Fibroblast of skin of scalp (primary cell): ENCODE results near the gene BICDL1.

Experiments used
- DNase-seq: peaks from one replicate; pipeline ENCODE4 v3.0.0-alpha.2; 2013

The BICDL1 gene

DNA sequence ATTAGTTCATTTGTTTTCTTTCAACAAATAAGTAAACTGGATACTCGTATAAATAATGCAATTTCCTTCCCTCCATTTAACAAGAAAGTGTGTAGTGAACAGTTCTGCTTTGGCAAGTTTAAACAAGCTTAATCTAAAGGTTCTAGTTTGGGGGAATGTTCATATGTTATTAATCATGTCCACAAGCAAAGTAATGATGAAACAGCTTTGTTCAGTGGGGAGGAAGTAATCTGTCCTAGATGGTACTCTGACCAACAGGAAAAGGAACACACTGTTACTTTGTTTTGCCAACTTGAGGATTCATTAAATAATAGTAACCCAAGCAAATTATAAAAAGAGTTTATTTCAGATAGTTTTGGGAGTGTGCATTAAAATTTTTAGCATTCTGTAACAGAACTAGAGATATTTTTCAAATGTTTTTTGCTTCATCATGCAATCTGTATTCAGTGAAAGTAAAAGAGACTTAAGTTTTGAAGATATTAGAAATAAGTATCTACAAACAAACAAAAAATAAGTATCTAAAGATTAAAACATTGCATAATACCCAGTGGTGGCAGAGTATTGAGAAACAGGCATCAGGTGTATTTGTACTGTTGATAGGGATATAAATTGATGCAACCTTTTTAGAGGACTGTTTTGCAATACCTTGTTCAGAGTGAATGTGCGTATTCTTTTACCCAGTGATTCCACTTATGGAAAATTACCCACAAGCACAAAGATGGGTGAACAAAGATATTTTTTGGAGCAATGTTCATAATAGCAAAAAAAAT, 66.4 kb downstream of the BICDL1 start:
- no peak for DNase-seq

DNA sequence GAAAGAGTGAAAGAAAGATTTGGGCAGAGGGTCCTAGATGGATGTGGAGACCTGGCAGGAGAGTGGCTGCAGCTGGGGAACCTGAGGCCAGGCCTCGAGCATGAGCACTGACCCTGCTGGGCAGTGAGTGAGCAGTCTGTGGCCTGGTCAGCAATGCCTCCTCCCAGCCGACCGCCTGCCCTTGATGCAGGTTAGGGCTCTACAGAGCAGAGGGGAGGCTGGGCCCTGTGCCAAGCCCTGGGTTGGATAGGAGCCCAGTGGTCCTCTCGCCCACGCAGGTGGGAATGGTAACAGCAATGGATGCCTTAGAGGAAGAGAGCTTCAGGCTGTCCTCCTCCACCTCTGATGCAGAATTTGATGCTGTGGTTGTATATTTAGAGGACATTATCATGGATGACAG, 67.7 kb downstream of the BICDL1 start:
- DNase-seq = no peak

DNA sequence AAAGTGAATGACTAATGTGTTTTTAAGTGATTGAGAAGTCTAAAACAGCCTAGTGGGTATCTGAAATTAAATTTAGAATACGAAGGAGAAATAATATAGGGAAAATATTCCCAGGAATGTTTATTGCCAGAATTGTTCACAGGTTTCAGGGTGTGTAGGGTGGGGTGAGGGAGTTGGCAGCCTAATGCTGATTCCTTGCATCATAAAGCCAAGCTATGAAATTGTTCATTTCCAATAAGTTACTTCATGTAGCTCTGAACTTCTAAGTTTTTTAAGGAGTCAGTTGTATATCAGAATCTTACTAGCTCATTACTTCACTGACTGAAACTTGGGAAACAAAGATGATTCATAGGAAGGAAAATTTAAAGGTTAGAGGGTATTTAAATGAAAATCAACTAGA, 71.2 kb downstream of the BICDL1 start:
- DNase-seq = no peak

DNA sequence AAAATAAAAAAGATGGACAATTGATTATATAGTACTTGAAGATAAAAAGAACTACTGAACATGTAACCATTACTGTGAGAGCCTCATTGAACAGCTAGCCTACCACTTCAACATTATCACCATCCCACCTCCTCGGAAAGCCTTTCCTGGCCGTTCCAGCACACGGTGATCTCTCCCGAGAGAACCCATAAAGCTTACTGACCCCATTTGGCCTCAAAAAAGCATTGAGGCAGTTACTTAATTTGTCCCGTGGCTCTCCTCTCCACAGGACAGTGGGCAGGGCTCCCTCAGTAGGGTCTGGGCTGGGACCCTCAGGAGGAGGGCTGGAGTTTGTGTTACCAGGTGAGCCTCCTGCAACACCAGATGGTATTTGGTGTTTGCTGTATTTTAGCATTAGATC, 71.7 kb downstream of the BICDL1 start:
- no peak for DNase-seq

DNA sequence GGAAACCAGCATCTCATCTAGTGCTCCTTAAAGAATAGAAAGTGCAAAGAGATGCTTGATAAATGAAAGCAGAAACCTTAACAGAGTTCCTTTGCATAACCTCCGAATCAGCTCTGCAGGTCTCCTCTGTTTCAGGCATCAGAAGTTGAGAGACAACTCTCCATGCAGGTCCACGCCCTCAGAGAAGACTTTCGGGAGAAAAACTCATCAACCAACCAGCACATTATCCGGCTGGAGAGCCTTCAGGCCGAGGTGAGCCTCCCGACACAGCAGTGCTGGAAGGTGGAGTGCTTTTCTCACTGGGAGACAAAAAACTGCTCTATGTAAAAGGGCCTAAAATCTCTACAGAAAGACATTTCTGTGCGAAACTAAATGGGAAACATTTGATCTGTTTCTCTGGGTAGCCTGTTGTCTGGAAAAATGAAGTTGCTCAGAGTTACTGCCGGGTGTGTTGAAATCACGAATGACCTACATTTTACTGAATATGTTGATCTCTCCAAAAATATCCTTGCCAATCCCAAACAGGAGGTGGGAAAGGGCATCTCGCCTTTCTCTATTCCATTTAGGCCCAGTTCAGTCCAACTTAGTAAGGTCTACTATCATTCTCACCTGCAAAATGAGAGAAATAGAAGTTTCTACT, 72.7 kb downstream of the BICDL1 start:
- DNase-seq = no peak

DNA sequence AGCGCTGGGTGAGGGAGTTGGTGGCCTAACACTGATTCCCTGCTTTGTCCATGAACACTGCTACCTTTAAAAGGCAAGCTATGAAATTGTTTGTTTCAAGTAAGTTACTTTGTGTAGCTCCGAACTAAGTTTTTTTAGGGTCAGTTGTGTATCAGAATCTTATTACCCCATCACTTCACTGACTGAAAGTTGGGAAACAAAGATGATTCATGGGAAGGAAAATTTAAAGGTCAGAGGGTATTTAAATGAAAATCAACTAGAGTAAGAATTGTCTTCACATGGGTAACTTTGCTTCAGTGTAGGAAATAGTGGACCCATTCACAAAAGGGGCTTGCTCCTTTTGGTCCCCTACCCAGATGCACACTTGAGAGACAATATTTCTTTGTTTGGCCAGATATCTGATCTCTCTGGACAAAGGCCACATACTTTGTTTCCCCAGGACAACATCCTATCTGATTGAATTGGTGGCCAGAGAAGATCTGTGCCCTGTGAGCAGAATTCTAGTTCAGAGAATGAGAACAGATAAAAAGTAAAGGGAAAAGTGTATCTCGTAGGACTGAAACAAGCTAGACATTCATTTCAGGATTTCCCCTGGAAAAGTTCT, 74.0 kb downstream of the BICDL1 start:
- no peak for DNase-seq

DNA sequence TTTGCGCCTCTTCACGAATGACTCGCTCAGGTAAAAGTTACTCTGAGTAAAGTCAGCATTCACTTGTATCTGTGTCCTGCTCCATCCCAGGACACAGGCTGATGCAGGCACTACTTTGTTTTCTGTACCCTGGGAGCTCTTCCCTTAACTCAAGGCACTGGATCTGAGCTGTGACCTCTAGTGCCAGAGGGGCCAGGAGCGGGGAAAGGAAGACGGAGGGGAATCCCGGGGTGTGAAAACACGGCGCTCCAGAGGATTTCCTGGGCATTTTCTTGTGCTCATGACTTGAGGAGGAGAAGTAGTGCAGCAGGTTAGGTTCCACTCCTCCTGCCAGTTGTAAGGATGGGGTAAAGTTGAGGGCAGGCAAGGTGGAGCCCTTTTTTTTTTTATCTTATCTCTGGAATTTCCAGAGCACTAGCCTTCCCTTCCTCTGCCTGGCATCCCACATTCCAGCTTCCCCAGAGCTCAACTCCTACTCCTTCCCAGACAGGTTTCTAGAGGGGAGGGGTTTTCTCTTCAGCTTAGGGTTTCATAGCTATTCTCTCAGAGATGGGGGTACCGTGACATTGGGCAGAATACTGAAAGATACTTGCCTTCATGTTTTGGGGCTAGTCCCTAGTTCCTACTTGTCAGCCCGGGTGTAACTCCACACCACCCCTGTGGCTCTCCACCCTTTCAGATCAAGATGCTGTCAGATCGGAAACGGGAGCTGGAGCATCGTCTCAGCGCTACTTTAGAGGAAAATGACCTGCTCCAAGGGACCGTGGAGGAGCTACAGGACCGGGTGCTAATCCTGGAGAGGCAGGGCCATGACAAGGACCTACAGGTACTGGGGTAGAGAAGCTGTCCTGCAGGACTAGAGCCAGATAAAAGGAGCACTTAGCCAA, 75.3 kb downstream of the BICDL1 start:
- no peak for DNase-seq

DNA sequence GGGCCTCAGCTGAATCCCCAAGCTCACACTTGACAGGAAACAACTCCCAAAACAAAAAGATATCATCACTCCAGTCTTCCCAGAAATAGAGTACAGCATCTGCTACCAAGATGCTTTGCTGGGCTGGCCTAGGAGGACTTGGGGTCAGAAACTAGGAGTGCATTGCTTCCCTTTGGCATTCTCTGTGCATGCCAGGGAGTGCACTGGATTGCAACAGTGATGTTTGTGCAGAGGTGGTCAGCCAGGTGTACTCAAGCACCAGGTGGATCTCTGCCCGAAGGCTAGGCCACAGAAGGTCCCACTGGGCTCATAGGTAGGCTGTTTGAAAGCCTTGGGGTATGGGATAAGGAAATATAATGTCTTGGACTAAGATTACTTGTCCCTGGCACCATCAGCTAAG, 76.4 kb downstream of the BICDL1 start:
- DNase-seq = no peak

DNA sequence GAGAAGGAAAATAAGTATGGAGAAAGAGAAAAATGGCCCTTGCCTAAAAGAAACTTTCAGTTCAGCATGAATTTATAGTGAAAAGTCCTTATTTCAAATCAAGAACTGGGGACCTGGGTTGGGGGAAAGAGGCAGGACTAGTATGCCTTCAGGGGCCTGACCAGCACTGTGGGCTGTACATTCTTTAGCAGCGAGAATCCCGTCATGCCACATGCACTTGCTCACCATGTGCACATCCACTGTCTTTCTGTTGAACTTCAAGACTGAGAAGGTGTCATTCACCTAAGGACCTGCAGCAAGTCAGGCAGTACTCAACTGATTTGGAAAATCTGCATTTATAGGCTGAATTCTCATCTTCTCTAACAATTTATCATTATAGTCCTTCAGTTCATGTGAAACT, 77.3 kb downstream of the BICDL1 start:
- DNase-seq = no peak

DNA sequence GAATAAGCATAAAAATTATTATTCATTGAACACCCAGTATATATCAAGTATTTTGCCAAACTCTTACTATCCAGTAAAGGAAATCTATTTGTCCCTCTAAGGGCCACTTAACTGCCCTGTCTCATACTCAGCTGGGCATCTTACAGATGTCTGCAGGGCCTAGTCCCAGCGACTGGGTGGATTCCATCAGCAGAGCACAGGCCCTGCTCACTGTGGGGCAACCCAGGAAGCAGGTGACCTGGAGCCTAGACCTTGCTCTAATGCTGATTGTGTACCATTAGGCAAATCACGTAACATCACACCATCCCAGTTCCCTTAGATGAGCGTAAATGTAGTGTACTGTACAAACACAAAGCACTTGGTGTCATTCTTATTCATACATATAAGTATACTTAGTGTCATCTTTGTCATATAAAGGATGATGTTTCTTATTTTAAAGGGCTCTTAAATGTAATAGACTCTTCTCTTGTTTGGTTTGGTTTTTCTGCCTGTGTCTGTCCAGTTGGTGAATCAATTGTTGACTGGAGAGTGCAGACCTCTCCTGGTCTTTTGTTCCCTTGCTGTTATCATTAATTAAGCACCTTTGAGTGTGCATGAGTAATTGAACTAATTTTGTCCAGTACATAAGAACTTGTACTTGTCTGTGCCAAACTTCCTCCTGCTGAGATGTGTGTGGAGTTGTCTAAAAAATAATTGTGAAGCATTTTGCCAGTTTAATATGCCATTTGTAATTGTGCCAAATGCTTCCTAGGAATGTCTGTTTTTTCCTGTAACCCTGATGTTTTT, 78.2 kb downstream of the BICDL1 start:
- DNase-seq = no peak

DNA sequence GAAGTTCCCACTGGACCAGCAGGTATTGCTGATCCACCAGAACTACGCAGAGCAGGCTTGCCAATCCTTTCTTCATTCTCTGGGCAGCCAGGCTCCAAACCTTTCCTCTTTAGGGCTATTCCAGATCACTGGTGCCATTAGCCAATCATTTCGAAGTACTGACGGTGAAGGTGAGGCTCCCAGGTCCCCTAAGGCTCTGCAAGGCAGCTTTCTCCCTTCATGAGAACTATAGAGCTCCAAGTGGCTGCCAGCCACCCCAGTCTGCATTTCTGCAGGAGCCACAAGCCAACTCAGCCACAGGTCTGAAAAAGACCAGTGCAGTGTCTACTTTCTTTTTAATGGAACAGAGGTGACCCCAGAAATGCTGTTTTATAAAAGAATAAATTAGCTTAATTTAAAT, 78.9 kb downstream of the BICDL1 start:
- no peak for DNase-seq

DNA sequence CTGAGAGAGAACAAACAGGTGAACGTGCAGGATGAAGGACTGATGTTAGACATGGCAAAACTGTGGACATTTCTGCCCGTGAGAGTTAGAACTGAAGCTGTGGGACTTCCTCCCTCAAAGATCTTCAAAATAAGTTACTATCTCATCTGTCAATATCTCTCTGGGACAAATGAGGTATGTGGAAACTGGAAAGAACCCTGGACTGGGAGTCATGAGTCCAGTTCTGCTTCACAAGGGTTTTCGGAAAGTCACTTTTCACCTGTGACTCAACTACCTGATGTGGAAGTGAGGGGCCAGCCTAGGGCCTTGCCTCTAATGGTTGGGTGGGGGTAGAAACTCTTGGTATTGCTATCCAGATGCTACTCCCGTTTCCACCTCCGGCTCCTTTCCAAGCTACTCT, 80.2 kb downstream of the BICDL1 start:
- DNase-seq = no peak

DNA sequence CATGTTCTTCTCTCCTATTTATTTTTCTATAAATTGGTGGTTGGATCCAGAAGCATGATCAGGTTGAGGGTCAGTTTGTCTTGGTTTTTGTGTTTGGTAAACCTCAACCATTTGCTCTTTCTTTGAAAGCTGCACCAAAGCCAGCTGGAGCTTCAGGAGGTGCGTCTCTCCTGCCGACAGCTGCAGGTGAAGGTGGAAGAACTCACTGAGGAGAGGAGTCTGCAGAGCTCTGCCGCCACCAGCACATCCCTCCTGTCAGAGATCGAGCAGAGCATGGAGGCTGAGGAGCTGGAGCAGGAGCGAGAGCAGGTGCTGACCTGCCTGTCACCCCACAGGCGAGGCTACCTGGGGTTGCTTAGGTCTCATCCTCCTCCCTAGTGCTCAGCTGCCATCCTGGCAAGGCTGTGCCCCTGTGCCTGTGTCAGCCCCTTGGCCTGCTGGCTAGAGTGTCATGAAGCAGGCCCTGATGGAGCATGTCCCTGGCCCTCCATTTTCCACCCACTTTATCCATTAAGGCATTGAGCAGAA, 82.5 kb downstream of the BICDL1 start:
- no peak for DNase-seq

DNA sequence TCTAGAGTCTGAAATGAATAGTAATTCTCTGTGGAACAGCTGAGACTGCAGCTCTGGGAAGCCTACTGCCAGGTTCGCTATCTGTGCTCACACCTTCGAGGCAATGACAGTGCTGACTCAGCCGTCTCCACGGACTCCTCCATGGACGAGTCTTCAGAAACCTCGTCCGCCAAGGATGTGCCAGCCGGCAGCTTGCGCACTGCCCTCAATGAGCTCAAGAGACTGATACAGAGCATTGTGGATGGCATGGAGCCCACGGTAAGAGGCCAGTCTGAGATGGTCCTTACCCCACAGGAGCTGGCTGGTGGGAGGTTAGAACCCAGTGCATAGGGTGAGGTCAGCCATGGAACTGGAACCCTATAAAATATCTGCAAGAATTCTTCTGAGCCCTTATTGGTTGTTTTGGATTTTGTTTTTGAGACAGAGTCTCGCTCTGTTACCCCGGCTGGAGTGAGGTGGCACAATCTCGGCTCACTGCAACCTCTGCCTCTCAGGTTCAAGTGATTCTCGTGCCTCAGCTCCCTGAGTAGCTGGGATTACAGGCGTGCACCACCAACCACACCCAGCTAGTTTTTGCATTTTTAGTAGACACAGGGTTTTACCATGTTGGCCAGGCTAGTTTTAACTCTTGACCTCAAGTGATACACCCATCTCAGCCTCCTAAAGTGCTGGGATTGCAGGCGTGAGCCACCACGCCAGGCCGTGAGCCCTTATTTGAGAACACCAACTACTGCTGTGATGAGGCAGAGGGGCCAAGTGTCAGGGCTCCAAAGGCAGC, 83.6 kb downstream of the BICDL1 start:
- DNase-seq = no peak

DNA sequence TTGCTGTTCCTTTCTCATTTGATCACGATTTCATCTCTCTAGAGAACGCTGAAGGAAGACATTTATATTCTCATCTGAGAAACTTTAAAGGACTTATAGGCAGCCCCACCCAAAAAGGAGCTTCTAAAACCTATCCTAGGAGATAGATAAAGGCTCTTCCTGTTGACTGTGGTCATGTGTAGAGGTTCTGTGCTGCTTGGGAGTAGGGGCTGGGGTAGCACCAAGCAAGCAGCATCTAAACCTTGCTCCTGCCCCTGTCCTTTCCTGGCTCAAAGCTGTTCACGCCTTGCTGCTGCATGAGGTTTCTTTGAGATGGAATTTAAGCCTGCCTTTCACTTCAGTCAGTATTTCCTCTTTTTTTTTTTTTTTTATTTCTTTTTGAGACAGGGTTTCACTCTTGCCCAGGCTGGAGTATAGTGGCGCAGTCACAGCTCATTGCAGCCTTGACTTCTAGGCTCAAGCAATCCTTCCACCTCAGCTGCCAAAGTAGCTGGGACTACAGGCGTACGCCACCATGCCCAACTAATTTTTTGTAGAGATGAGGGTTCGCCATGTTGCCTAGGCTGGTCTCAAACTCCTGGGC, 86.1 kb downstream of the BICDL1 start:
- no peak for DNase-seq

DNA sequence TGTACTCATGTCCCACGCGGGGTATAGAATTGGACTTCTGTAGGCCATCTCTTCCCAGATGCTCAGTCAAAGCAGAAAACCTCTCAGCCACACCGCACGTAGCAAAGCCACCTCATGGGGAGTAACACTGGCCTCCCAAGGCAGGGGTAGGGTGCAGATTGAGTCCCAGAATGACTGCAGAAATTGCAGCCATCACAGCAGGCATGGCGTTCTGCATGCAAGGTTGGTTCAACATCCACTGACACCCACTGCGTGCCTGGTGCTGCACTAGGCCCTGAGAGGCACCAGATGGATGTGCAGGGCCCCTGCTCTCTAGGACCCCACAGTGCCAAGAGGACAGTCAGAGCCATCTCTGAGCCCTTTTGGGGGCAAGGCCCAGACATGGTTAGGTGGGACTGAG, 87.6 kb downstream of the BICDL1 start:
- no peak for DNase-seq

DNA sequence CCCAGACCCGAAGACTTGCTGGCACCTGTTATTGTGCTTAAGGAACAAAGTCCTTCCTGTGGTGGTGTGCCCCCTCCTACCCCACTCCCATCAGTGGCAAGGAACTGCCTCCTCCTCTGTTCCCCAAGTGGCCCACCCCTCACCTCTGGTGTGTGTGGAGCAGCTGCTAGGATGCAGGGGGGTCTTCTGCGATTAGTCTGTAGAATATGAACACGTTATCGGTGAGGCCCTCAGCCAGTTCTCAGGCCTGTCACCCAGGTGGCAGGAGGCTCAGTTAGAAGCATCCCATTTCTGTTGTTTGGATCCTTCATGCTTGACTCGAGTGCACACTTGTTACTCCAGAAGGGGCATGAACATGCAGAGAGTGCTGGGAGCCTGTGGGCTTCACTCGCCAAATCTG, 88.2 kb downstream of the BICDL1 start:
- DNase-seq = no peak

DNA sequence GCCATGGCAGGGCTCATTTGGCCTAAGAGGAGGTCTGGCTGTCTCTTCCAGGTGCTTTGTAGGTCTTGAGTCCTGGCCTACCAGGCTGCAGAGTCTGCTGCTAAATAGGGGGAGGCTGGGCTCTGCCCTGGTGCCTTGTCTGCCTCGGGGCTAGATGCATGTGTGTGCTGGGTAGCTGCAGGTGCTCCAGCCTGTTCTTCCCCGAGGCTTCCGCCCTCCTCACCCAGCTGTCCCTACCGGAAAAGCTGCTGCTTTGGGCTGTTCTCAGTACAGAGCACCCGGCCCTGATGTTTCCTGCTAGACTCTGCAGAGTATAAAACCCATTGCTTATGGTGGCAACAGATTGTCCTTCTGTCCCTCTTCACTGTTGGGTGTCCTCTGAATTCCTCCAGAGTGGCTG, 89.8 kb downstream of the BICDL1 start:
- DNase-seq = no peak

DNA sequence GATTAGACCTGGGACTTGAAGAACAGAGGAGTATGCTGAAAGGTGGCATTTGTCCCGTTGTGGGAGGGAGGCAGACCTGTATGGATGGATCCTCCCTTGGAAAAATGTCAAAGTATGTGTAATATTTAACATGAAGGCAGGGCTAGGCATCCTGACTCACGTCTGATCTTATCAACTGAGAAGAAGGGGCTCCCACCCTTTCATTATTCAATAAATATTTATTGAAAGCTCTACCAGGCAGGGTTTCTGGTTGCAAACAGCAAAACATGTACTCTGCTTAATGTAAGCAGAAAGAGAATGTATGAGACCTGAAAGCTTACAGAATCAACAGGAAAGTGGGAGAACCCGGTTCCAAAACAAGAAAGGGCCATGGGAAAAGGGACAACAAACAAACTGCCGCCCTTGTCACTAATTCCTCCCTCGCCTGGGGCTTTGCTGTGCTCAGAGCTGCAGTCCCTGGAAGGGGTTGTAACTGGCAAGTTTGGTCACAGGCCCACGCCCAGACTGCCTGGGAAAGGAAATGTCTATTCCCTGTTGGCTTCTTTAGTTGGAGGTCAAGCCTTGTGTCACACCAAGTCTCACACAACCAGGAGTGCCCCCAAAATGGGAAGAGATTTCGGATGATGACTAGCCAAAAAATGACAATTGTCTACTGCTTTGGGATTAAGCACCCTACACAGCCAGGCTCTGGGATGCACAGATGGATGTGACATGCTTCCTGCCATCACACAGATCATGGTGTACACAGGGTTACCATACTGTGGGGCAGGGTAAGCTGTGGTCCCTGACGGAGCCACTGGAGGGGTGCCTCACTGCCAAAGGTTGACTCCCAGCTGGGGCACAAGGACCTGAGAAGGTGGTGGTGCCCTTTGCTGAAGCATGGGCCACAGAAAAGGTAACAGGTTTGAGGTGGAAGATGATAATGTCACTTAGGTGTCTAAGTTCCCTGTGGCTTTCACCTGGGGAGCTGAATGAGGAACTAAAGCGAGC, 90.7 kb downstream of the BICDL1 start:
- DNase-seq = no peak

DNA sequence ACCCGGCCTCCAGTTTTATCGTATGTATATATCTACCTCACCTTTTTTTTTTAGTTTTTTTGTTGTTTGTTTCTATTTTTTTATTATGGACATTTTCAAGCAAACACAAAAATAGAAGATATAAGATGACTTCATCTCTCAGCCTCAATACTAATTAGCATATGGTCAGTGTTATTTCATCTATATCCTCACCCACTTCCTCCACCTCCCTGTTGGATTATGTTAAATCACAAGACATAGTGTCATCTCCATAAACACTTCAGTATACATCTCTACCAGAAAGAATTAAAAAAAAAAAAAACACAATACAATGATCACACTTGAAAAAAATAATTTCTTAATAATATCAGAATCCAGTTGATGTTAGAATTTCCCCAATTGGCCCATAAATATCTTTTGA, 92.6 kb downstream of the BICDL1 start:
- DNase-seq = no peak
